Glutamatergic neuron (in vitro differentiated cells): ENCODE data around the gene AFF3. TPM values are rescaled to one million over a fixed set of nuclear protein-coding genes. Genes with fewer than 3 reads are reported as not detected.
A peak's percentile ranks its signal among the peaks of the same experiment; 100 is the strongest.

Source experiments
- DNase-seq: peaks from one replicate; pipeline ENCODE4 v3.0.0; 2022
- H3K27ac Mint-ChIP-seq: one replicate; pipeline ENCODE4 v1.8.0; 2020; ENCODE audit warnings: mild to moderate bottlenecking, mixed read lengths, inconsistent platforms; ENCODE audit not compliant: unreplicated experiment
- H3K27me3 Mint-ChIP-seq: one replicate; pipeline ENCODE4 v1.8.0; 2020; ENCODE audit warnings: mild to moderate bottlenecking, moderate library complexity, mixed read lengths, inconsistent platforms; ENCODE audit not compliant: unreplicated experiment
- H3K36me3 Mint-ChIP-seq: one replicate; pipeline ENCODE4 v1.8.0; 2020; ENCODE audit warnings: mild to moderate bottlenecking, mixed read lengths, inconsistent platforms; ENCODE audit not compliant: unreplicated experiment
- H3K4me1 Mint-ChIP-seq: one replicate; pipeline ENCODE4 v1.8.0; 2020; ENCODE audit warnings: mild to moderate bottlenecking, low read depth, mixed read lengths, inconsistent platforms; ENCODE audit not compliant: unreplicated experiment
- H3K4me3 Mint-ChIP-seq: one replicate; pipeline ENCODE4 v1.8.0; 2020; ENCODE audit warnings: mild to moderate bottlenecking, mixed read lengths, inconsistent platforms; ENCODE audit not compliant: unreplicated experiment
- H3K9me3 Mint-ChIP-seq: one replicate; pipeline ENCODE4 v1.8.0; 2020; ENCODE audit warnings: mild to moderate bottlenecking, moderate library complexity, mixed read lengths, inconsistent platforms; ENCODE audit not compliant: unreplicated experiment
- CTCF ChIP-seq: fragments of 200-600 bp; sonication (generic); IDR thresholded peaks from one replicate; pipeline ENCODE4 v1.5.0; 2021; ENCODE audit not compliant: partially characterized antibody, unreplicated experiment
- total RNA-seq: library from RNA; stranded (reverse); fragmentation: NEBNext Ultra II Directional; extraction: Animal tissue kit (Norgen Biotek cat#: 25700); gene quantifications from one replicate; pipeline ENCODE4 v1.2.1, GENCODE V29; 2021; ENCODE audit not compliant: unreplicated experiment

Gene AFF3
- total RNA-seq, 1 donor from 2014 or later, result 125 TPM

GRCh38 chr2:99611786-99612185 is 530.6 kb downstream of the AFF3 start:
- TF ChIP-seq CTCF, result no peak
- Mint-ChIP-seq H3K4me1 (peaks cover 32% of the 10 kb centered on the region), H3K27ac (no peak overlapping the region), H3K36me3 (no peaks in the 10 kb centered on the region), H3K27me3 (peaks cover 7% of the 10 kb centered on the region), H3K9me3 (peaks cover 7% of the 10 kb centered on the region), H3K4me3 (no peak overlapping the region)
- no peak for DNase-seq

GRCh38 chr2:99611034-99611433 is 531.4 kb downstream of the AFF3 start:
- Mint-ChIP-seq H3K9me3 (peaks cover 7% of the 10 kb centered on the region), H3K4me1 (peaks cover 32% of the 10 kb centered on the region), H3K36me3 (no peaks in the 10 kb centered on the region), H3K27me3 (peaks cover 4% of the 10 kb centered on the region), H3K4me3 (no peak overlapping the region), H3K27ac (no peak overlapping the region)
- no peak for TF ChIP-seq CTCF
- no peak for DNase-seq

- H3K36me3 Mint-ChIP-seq, result no peaks in the 10 kb centered on the region
Measured at GRCh38 chr2:99609851-99610381, 532.5 kb downstream of the AFF3 start.

GRCh38 chr2:99608861-99609260 is 533.5 kb downstream of the AFF3 start:
- DNase-seq, result no peak
- peaks cover 8% of the 10 kb centered on the region for H3K27me3 Mint-ChIP-seq
- H3K9me3 Mint-ChIP-seq, result peaks cover 11% of the 10 kb centered on the region
- TF ChIP-seq CTCF, result no peak
- no peaks in the 10 kb centered on the region for H3K36me3 Mint-ChIP-seq
- no peak overlapping the region for H3K4me3 Mint-ChIP-seq
- no peak overlapping the region for H3K27ac Mint-ChIP-seq
- peaks cover 41% of the 10 kb centered on the region for H3K4me1 Mint-ChIP-seq

More at GRCh38 chr2:99609851-99610381, 532.5 kb downstream of the AFF3 start:
- Mint-ChIP-seq H3K27ac (peak overlapping the region; percentile 9), H3K4me1 (peaks cover 37% of the 10 kb centered on the region), H3K27me3 (peaks cover 4% of the 10 kb centered on the region), H3K9me3 (peaks cover 7% of the 10 kb centered on the region), H3K4me3 (no peak overlapping the region)
- no peak for TF ChIP-seq CTCF
- no peak for DNase-seq

DNA sequence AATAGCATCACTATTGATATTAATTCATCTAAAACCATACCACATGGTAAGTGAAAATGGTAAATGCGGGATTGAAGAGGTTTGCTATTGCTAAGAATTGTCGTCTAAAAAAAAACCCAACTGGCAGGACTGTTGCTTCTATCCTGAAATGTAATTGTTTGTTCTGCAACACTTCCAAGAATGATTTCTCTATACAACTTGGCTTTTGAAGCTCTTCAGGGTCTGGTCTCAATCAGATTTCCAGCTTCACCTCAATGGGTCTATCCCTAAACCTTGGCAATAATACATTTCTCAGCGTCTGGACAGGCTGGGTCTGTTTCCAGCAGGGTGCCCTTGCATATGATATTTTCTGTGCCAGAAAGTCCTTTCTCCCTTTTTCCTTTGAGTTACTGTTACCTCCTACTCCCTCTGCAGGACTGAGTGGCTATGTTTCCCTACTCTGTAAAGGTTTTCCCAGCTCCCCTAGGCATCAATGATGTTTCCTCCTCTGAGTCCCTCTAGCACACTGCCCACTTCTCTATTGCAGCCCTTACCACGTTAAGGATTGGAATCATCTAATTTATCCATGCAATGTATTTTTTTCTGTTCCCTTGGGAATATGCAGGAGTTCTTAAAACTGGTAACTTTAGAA is 534.4 kb downstream of the AFF3 start:
- no peak overlapping the region for H3K4me3 Mint-ChIP-seq
- no peaks in the 10 kb centered on the region for H3K36me3 Mint-ChIP-seq
- H3K27me3 Mint-ChIP-seq, result peaks cover 8% of the 10 kb centered on the region
- peaks cover 45% of the 10 kb centered on the region for H3K4me1 Mint-ChIP-seq
- TF ChIP-seq CTCF, result no peak
- DNase-seq, result no peak
- no peak overlapping the region for H3K27ac Mint-ChIP-seq
- H3K9me3 Mint-ChIP-seq, result peaks cover 11% of the 10 kb centered on the region
